Kidney (tissue), 14 donors: ENCODE results near the gene GLB1L2. TPM values are rescaled to one million over a fixed set of nuclear protein-coding genes. Genes with fewer than 3 reads are reported as not detected.

Experiments
- DNase-seq, 5 donors: peaks; one replicate each; pipeline ENCODE4 v3.0.0-alpha.2; 2013 to 2020
- FAIRE-seq: peaks from 2 replicates; lab custom pipeline; 2012; peaks lifted over from hg19 to GRCh38; lab: Jason Lieb, UNC
- H3K27ac ChIP-seq, 2 donors: one replicate each; pipeline ENCODE4 v1.7.0; 2013; ENCODE audit warnings: low read depth in 2 of 2, low read length in 2 of 2, inconsistent platforms in 1 of 2
- H3K27me3 ChIP-seq: one replicate; pipeline ENCODE4 v1.7.1; 2013; ENCODE audit warnings: low read length, inconsistent platforms; ENCODE audit not compliant: control insufficient read depth, insufficient read depth
- H3K36me3 ChIP-seq, 3 donors: one replicate each; pipeline versions ENCODE4 v1.7.0 to v1.7.1; 2013; ENCODE audit warnings: low read length in 3 of 3, control low read depth in 1 of 3, inconsistent platforms in 1 of 3; ENCODE audit not compliant: insufficient read depth in 3 of 3, control insufficient read depth in 2 of 3
- H3K4me1 ChIP-seq, 3 donors: one replicate each; pipeline versions ENCODE4 v1.7.0 to v1.7.1; 2013; ENCODE audit warnings: low read length in 3 of 3, inconsistent platforms in 1 of 3, low read depth in 1 of 3; ENCODE audit not compliant: control insufficient read depth in 2 of 3, insufficient read depth in 2 of 3
- H3K4me3 ChIP-seq, 3 donors: one replicate each; pipeline versions ENCODE4 v1.7.0 to v1.8.1; 2013; ENCODE audit warnings: low read length in 3 of 3, control low read depth in 1 of 3, inconsistent platforms in 1 of 3
- H3K9ac ChIP-seq, 3 donors: one replicate each; pipeline versions ENCODE4 v1.7.0 to v1.7.1; 2013; ENCODE audit warnings: low read length in 3 of 3, control low read depth in 1 of 3, inconsistent platforms in 1 of 3
- H3K9me3 ChIP-seq, 3 donors: one replicate each; pipeline versions ENCODE4 v1.7.0 to v1.7.1; 2013; ENCODE audit warnings: low read length in 3 of 3, control low read depth in 1 of 3, inconsistent platforms in 1 of 3; ENCODE audit not compliant: control insufficient read depth in 2 of 3, insufficient read depth in 1 of 3
- CTCF ChIP-seq: IDR thresholded peaks from 3 replicates; pipeline ENCODE4 v1.5.1; 2012; ENCODE audit warnings: mild to moderate bottlenecking, moderate library complexity, borderline replicate concordance; ENCODE audit not compliant: insufficient read depth; ENCODE audit errors: extremely low read depth
- intact Hi-C: fragments of 100-400 bp; cut with DNase I; formaldehyde crosslinking; loops from one replicate; pipeline ENCODE4 v1.11.1; 2022
- polyA plus RNA-seq: library from polyadenylated mRNA; stranded (reverse); fragments of 350-450 nt; fragmentation: Illumina TruSeq; extraction: RNeasy Lipid Tissue Mini Kit (QIAGEN cat#74804); gene quantifications from one replicate; pipeline ENCODE4 v1.2.3, GENCODE V29; 2014; ENCODE audit warnings: low read depth, low replicate concordance; ENCODE audit not compliant: insufficient read depth
- total RNA-seq: library from RNA; stranded (reverse); fragmentation: NEBNext Ultra II Directional; extraction: Animal tissue kit (Norgen Biotek cat#: 25700); gene quantifications from one replicate; pipeline ENCODE4 v1.2.1, GENCODE V29; 2021
- donor health status: control.
- donor health status: control.
- donor health status: control.
- donor health status: control.
- donor health status: control.
- donor health status: DM: yes; HTN: yes; CAD: no.
- donor health status: Normal renal cell carcinoma (clear cell type).

Gene GLB1L2
- total and polyA plus RNA-seq, 2 donors from 2014 or later = 10.0 to 26.1 TPM

GRCh38 chr11:134370526-134371435 is 39.0 kb downstream of the GLB1L2 start:
- DNase-seq (peak in 1 of 5 donors; percentile 50), FAIRE-seq (no peak)
- Histone ChIP-seq H3K4me1 (no peaks in the 10 kb centered on the region), H3K9me3 (no peaks in the 10 kb centered on the region), H3K36me3 (no peaks in the 10 kb centered on the region), H3K4me3 (no peak overlapping the region), H3K27ac (no peak overlapping the region), H3K27me3 (no peaks in the 10 kb centered on the region), H3K9ac (no peak overlapping the region)
- intact Hi-C loops = no loop called here
- no peak for TF ChIP-seq CTCF

- peak in 1 of 5 donors; percentile 51 for DNase-seq
- FAIRE-seq = no peak
- no peak for TF ChIP-seq CTCF
- H3K4me3 ChIP-seq = no peak overlapping the region
- no peaks in the 10 kb centered on the region for H3K4me1 ChIP-seq
- no peaks in the 10 kb centered on the region for H3K27me3 ChIP-seq
- H3K9ac ChIP-seq = no peak overlapping the region
- intact Hi-C loops = no loop called here
- no peaks in the 10 kb centered on the region for H3K36me3 ChIP-seq
- no peaks in the 10 kb centered on the region for H3K9me3 ChIP-seq
- H3K27ac ChIP-seq = no peak overlapping the region
Observed at GRCh38 chr11:134371436-134372185, 39.8 kb downstream of the GLB1L2 start.

GRCh38 chr11:134372536-134372935 is 40.7 kb downstream of the GLB1L2 start:
- Histone ChIP-seq H3K4me3 (no peak overlapping the region), H3K36me3 (no peaks in the 10 kb centered on the region), H3K9ac (no peak overlapping the region), H3K9me3 (no peaks in the 10 kb centered on the region), H3K27ac (no peak overlapping the region), H3K27me3 (no peaks in the 10 kb centered on the region), H3K4me1 (no peaks in the 10 kb centered on the region)
- no peak for TF ChIP-seq CTCF
- DNase-seq = peak in 1 of 5 donors; percentile 26
- no peak for FAIRE-seq
- intact Hi-C loops = no loop called here
